GM23338 (cell line): ENCODE measurements around the gene NUDT16. TPM values are rescaled to one million over a fixed set of nuclear protein-coding genes. Genes with fewer than 3 reads are reported as not detected.

ENCODE experiments used
- ATAC-seq: fragments of 200-7000 bp; cut with Tn5 transposase; 3 replicates; pipeline ENCODE4 v1.9.1; 2020
- DNase-seq: peaks from one replicate; pipeline ENCODE4 v3.0.0-alpha.2; 2015; ENCODE audit warnings: low spot score
- H2AFZ ChIP-seq: fragments of 200-600 bp; sonication (generic); 2 replicates; pipeline ENCODE4 v1.8.0; 2016; ENCODE audit warnings: antibody characterized with exemption, mild to moderate bottlenecking, moderate library complexity
- H3F3A ChIP-seq: fragments of 200-600 bp; sonication (generic); replicated peaks from 2 replicates; pipeline ENCODE4 v1.8.0; 2017; ENCODE audit warnings: antibody characterized with exemption, mixed run types, low read depth
- H3K27ac ChIP-seq: fragments of 200-600 bp; sonication (generic); 2 replicates; pipeline ENCODE4 v1.6.1; 2016; ENCODE audit warnings: low read depth
- H3K27me3 ChIP-seq: fragments of 200-600 bp; sonication (generic); 2 replicates; pipeline ENCODE4 v1.8.0; 2016; ENCODE audit warnings: mild to moderate bottlenecking, mixed run types, moderate library complexity; ENCODE audit not compliant: insufficient read depth
- H3K36me3 ChIP-seq: fragments of 200-600 bp; sonication (generic); 2 replicates; pipeline ENCODE4 v1.8.0; 2016; ENCODE audit warnings: mild to moderate bottlenecking; ENCODE audit not compliant: insufficient read depth
- H3K4me1 ChIP-seq: fragments of 200-600 bp; sonication (generic); 2 replicates; pipeline ENCODE4 v1.8.0; 2016; ENCODE audit warnings: mild to moderate bottlenecking, moderate library complexity; ENCODE audit not compliant: insufficient read depth
- H3K4me2 ChIP-seq: fragments of 200-600 bp; sonication (generic); 2 replicates; pipeline ENCODE4 v1.7.1; 2017; ENCODE audit warnings: mixed run types
- H3K4me3 ChIP-seq: fragments of 200-600 bp; sonication (generic); 2 replicates; pipeline ENCODE4 v1.6.1; 2016; ENCODE audit warnings: mixed run types
- H3K79me2 ChIP-seq: fragments of 200-600 bp; sonication (generic); replicated peaks from 2 replicates; pipeline ENCODE4 v1.8.0; 2017; ENCODE audit warnings: mild to moderate bottlenecking; ENCODE audit not compliant: insufficient read depth
- H3K9me2 ChIP-seq: fragments of 200-600 bp; sonication (generic); 2 replicates; pipeline ENCODE4 v1.8.0; 2017; ENCODE audit not compliant: insufficient read depth
- H4K20me1 ChIP-seq: fragments of 200-600 bp; sonication (generic); replicated peaks from 2 replicates; pipeline ENCODE4 v1.8.0; 2017; ENCODE audit warnings: mild to moderate bottlenecking; ENCODE audit not compliant: insufficient read depth
- H3K27ac Mint-ChIP-seq: 2 replicates; pipeline ENCODE4 v1.8.0; 2020; ENCODE audit warnings: inconsistent platforms, mild to moderate bottlenecking, moderate library complexity, mixed read lengths
- H3K27me3 Mint-ChIP-seq: 3 replicates; pipeline ENCODE4 v1.8.0; 2022; ENCODE audit warnings: low read depth, mild to moderate bottlenecking, moderate library complexity, mixed read lengths, inconsistent platforms; ENCODE audit not compliant: insufficient read depth, poor library complexity
- H3K36me3 Mint-ChIP-seq: 3 replicates; pipeline ENCODE4 v1.8.0; 2021; ENCODE audit warnings: low read depth, mild to moderate bottlenecking, inconsistent platforms, moderate library complexity, mixed read lengths
- H3K4me1 Mint-ChIP-seq: 3 replicates; pipeline ENCODE4 v1.8.0; 2020; ENCODE audit warnings: mild to moderate bottlenecking, inconsistent platforms, mixed read lengths
- H3K4me3 Mint-ChIP-seq: 3 replicates; pipeline ENCODE4 v1.8.0; 2021; ENCODE audit warnings: moderate library complexity, mild to moderate bottlenecking, inconsistent platforms, mixed read lengths
- H3K9me3 Mint-ChIP-seq: 3 replicates; pipeline ENCODE4 v1.8.0; 2020; ENCODE audit warnings: moderate library complexity, mild to moderate bottlenecking, inconsistent platforms, mixed read lengths
- CREB1 ChIP-seq: fragments of 250-450 bp; sonication (Bioruptor Pico); IDR thresholded peaks from 2 replicates; pipeline ENCODE4 v1.5.0; 2020; ENCODE audit warnings: low read depth, mild to moderate bottlenecking, moderate library complexity
- EZH2 ChIP-seq: fragments of 200-600 bp; sonication (generic); IDR thresholded peaks from one replicate; pipeline ENCODE4 v1.8.0; 2017; ENCODE audit warnings: antibody characterized with exemption, mild to moderate bottlenecking, low read depth; ENCODE audit not compliant: unreplicated experiment
- EZH2phosphoT487 ChIP-seq: fragments of 200-600 bp; sonication (generic); IDR thresholded peaks from one replicate; pipeline ENCODE4 v1.8.1; 2018; ENCODE audit warnings: antibody characterized with exemption; ENCODE audit not compliant: unreplicated experiment
- JUNB ChIP-seq: IDR thresholded peaks from one replicate; pipeline ENCODE4 v1.6.1; 2016; ENCODE audit warnings: antibody characterized with exemption; ENCODE audit not compliant: unreplicated experiment
- NANOG ChIP-seq: IDR thresholded peaks from 2 replicates; pipeline ENCODE4 v1.6.1; 2016; ENCODE audit warnings: antibody characterized with exemption, borderline replicate concordance
- POLR2AphosphoS5 ChIP-seq: IDR thresholded peaks from 2 replicates; pipeline ENCODE4 v1.6.1; 2016; ENCODE audit warnings: antibody characterized with exemption, low read depth
- STAT1 ChIP-seq: IDR thresholded peaks from one replicate; pipeline ENCODE4 v1.6.1; 2016; ENCODE audit warnings: antibody characterized with exemption; ENCODE audit not compliant: unreplicated experiment
- ZNF114 ChIP-seq: fragments of 250-450 bp; sonication (Bioruptor Pico); IDR thresholded peaks from 2 replicates; pipeline ENCODE4 v1.5.0; 2020; ENCODE audit warnings: mild to moderate bottlenecking, moderate library complexity
- ZNF331 ChIP-seq: fragments of 250-450 bp; sonication (Bioruptor Pico); IDR thresholded peaks from 2 replicates; pipeline ENCODE4 v1.5.0; 2020; ENCODE audit warnings: low read depth, mild to moderate bottlenecking, moderate library complexity
- polyA plus RNA-seq: library from polyadenylated mRNA; unstranded; fragments of >200 nt; fragmentation: Nextera tagmentation; extraction: Ambion mirVana; gene quantifications from 2 replicates; pipeline ENCODE4 v1.2.1, GENCODE V29; 2016
- total RNA-seq: library from RNA; depleted of rRNA; stranded (reverse); fragments of >200 nt; shearing (Covaris generic); gene quantifications from 2 replicates; pipeline ENCODE4 v1.2.3, GENCODE V29; 2014
- TF ChIP-seq, protein P1 (sequence below): fragments of 250-450 bp; sonication (Bioruptor Pico); IDR thresholded peaks from 2 replicates; pipeline ENCODE4 v1.5.0; 2020; ENCODE audit warnings: mild to moderate bottlenecking, moderate library complexity
- TF ChIP-seq, protein P2 (sequence below), 2 experiments: fragments of 200-600 bp in 1 of 2; sonication (generic) in 1 of 2; conservative IDR thresholded peaks; 2 replicates each; pipeline versions ENCODE4 v1.5.1 to v1.6.1; 2016 to 2017; ENCODE audit warnings: antibody characterized with exemption in 2 of 2, low read depth in 2 of 2, mild to moderate bottlenecking in 2 of 2, moderate library complexity in 1 of 2
- TF ChIP-seq, protein P3 (sequence below): IDR thresholded peaks from one replicate; pipeline ENCODE4 v1.6.1; 2018; ENCODE audit warnings: antibody characterized with exemption; ENCODE audit not compliant: unreplicated experiment
- TF ChIP-seq, protein P4 (sequence below): IDR thresholded peaks from 2 replicates; pipeline ENCODE4 v1.6.1; 2016; ENCODE audit warnings: antibody characterized with exemption

NUDT16 gene
- total and polyA plus RNA-seq, 2 experiments from 2014 or later = 10.0 to 15.4 TPM

DNA sequence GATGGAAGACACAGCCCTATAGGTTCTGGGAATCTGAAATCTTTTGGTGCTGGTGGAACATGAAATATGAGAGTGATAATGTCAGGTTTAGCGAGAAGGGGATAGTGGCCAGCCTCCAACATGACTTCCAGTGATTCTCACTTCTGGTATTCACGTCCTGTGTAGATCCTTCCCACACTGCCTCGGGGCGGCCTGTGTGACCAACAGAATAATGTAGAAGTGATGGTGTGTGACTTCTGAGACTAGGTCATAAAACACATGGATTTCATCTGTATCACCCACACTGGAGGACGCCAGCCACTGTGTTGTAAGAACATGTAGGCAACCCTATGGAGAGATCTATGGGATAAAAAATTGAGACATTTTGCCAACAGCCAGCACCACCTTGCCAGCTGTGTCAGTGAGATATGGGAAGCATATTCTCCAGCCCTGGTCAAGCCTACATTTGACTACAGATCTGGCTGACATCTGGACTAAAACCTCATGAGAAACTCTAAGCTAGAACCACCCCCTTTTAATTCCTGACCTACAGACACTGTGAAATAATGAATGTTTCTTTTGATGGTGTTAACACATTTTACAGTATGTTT is 25.5 kb upstream of the NUDT16 start:
- Mint-ChIP-seq H3K9me3 (no peaks in the 10 kb centered on the region), H3K27ac (no peak overlapping the region), H3K4me1 (peaks cover 28% of the 10 kb centered on the region), H3K27me3 (peaks cover 2% of the 10 kb centered on the region), H3K36me3 (no peaks in the 10 kb centered on the region), H3K4me3 (no peak overlapping the region)
- Histone ChIP-seq H3K27ac (no peak overlapping the region), H3K79me2 (no peaks in the 10 kb centered on the region), H3K9me2 (no peaks in the 10 kb centered on the region), H3K36me3 (no peaks in the 10 kb centered on the region), H3F3A (no peaks in the 10 kb centered on the region), H3K4me2 (no peak overlapping the region), H3K4me1 (peaks cover 17% of the 10 kb centered on the region), H3K27me3 (no peaks in the 10 kb centered on the region), H4K20me1 (no peaks in the 10 kb centered on the region), H2AFZ (no peak overlapping the region), H3K4me3 (no peak overlapping the region)
- DNase-seq (no peak), ATAC-seq (no peak)
- TF ChIP-seq, protein P1, sequence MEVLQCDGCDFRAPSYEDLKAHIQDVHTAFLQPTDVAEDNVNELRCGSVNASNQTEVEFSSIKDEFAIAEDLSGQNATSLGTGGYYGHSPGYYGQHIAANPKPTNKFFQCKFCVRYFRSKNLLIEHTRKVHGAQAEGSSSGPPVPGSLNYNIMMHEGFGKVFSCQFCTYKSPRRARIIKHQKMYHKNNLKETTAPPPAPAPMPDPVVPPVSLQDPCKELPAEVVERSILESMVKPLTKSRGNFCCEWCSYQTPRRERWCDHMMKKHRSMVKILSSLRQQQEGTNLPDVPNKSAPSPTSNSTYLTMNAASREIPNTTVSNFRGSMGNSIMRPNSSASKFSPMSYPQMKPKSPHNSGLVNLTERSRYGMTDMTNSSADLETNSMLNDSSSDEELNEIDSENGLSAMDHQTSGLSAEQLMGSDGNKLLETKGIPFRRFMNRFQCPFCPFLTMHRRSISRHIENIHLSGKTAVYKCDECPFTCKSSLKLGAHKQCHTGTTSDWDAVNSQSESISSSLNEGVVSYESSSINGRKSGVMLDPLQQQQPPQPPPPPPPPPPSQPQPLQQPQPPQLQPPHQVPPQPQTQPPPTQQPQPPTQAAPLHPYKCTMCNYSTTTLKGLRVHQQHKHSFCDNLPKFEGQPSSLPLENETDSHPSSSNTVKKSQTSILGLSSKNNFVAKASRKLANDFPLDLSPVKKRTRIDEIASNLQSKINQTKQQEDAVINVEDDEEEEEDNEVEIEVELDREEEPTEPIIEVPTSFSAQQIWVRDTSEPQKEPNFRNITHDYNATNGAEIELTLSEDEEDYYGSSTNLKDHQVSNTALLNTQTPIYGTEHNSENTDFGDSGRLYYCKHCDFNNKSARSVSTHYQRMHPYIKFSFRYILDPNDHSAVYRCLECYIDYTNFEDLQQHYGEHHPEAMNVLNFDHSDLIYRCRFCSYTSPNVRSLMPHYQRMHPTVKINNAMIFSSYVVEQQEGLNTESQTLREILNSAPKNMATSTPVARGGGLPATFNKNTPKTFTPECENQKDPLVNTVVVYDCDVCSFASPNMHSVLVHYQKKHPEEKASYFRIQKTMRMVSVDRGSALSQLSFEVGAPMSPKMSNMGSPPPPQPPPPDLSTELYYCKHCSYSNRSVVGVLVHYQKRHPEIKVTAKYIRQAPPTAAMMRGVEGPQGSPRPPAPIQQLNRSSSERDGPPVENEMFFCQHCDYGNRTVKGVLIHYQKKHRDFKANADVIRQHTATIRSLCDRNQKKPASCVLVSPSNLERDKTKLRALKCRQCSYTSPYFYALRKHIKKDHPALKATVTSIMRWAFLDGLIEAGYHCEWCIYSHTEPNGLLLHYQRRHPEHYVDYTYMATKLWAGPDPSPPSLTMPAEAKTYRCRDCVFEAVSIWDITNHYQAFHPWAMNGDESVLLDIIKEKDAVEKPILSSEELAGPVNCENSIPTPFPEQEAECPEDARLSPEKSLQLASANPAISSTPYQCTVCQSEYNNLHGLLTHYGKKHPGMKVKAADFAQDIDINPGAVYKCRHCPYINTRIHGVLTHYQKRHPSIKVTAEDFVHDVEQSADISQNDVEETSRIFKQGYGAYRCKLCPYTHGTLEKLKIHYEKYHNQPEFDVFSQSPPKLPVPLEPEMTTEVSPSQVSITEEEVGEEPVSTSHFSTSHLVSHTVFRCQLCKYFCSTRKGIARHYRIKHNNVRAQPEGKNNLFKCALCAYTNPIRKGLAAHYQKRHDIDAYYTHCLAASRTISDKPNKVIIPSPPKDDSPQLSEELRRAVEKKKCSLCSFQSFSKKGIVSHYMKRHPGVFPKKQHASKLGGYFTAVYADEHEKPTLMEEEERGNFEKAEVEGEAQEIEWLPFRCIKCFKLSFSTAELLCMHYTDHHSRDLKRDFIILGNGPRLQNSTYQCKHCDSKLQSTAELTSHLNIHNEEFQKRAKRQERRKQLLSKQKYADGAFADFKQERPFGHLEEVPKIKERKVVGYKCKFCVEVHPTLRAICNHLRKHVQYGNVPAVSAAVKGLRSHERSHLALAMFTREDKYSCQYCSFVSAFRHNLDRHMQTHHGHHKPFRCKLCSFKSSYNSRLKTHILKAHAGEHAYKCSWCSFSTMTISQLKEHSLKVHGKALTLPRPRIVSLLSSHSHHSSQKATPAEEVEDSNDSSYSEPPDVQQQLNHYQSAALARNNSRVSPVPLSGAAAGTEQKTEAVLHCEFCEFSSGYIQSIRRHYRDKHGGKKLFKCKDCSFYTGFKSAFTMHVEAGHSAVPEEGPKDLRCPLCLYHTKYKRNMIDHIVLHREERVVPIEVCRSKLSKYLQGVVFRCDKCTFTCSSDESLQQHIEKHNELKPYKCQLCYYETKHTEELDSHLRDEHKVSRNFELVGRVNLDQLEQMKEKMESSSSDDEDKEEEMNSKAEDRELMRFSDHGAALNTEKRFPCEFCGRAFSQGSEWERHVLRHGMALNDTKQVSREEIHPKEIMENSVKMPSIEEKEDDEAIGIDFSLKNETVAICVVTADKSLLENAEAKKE = no peak
- no peak for TF ChIP-seq STAT1
- no peak for TF ChIP-seq CREB1 (CRISPR knock-in tag)
- no peak for TF ChIP-seq ZNF114
- no peak for TF ChIP-seq EZH2
- no peak for TF ChIP-seq NANOG
- TF ChIP-seq ZNF331 = no peak
- TF ChIP-seq, protein P2, sequence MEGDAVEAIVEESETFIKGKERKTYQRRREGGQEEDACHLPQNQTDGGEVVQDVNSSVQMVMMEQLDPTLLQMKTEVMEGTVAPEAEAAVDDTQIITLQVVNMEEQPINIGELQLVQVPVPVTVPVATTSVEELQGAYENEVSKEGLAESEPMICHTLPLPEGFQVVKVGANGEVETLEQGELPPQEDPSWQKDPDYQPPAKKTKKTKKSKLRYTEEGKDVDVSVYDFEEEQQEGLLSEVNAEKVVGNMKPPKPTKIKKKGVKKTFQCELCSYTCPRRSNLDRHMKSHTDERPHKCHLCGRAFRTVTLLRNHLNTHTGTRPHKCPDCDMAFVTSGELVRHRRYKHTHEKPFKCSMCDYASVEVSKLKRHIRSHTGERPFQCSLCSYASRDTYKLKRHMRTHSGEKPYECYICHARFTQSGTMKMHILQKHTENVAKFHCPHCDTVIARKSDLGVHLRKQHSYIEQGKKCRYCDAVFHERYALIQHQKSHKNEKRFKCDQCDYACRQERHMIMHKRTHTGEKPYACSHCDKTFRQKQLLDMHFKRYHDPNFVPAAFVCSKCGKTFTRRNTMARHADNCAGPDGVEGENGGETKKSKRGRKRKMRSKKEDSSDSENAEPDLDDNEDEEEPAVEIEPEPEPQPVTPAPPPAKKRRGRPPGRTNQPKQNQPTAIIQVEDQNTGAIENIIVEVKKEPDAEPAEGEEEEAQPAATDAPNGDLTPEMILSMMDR (conservative IDR thresholded peaks at IDR 0.05; ENCODE audit: low read depth in 2 of 2) = no peak
- TF ChIP-seq POLR2AphosphoS5 = no peak
- TF ChIP-seq, protein P3, sequence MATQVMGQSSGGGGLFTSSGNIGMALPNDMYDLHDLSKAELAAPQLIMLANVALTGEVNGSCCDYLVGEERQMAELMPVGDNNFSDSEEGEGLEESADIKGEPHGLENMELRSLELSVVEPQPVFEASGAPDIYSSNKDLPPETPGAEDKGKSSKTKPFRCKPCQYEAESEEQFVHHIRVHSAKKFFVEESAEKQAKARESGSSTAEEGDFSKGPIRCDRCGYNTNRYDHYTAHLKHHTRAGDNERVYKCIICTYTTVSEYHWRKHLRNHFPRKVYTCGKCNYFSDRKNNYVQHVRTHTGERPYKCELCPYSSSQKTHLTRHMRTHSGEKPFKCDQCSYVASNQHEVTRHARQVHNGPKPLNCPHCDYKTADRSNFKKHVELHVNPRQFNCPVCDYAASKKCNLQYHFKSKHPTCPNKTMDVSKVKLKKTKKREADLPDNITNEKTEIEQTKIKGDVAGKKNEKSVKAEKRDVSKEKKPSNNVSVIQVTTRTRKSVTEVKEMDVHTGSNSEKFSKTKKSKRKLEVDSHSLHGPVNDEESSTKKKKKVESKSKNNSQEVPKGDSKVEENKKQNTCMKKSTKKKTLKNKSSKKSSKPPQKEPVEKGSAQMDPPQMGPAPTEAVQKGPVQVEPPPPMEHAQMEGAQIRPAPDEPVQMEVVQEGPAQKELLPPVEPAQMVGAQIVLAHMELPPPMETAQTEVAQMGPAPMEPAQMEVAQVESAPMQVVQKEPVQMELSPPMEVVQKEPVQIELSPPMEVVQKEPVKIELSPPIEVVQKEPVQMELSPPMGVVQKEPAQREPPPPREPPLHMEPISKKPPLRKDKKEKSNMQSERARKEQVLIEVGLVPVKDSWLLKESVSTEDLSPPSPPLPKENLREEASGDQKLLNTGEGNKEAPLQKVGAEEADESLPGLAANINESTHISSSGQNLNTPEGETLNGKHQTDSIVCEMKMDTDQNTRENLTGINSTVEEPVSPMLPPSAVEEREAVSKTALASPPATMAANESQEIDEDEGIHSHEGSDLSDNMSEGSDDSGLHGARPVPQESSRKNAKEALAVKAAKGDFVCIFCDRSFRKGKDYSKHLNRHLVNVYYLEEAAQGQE = no peak
- no peak for TF ChIP-seq JUNB
- TF ChIP-seq, protein P4, sequence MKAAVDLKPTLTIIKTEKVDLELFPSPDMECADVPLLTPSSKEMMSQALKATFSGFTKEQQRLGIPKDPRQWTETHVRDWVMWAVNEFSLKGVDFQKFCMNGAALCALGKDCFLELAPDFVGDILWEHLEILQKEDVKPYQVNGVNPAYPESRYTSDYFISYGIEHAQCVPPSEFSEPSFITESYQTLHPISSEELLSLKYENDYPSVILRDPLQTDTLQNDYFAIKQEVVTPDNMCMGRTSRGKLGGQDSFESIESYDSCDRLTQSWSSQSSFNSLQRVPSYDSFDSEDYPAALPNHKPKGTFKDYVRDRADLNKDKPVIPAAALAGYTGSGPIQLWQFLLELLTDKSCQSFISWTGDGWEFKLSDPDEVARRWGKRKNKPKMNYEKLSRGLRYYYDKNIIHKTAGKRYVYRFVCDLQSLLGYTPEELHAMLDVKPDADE = no peak
- no peak for TF ChIP-seq EZH2phosphoT487
